Measurements from ENCODE around the gene BNC2.

Gene BNC2

GRCh38 chr9:16815079-16815478, 55.4 kb downstream of the BNC2 start:
- DNase-seq = peak in 1 of 2 experiments; percentile 56

GRCh38 chr9:16813838-16814237, 56.6 kb downstream of the BNC2 start:
- DNase-seq = no peak

- peak in 1 of 2 experiments; percentile 6 for DNase-seq
Measured at GRCh38 chr9:16811987-16812685, 58.3 kb downstream of the BNC2 start.

- DNase-seq = no peak
Measured at GRCh38 chr9:16809912-16810610, 60.4 kb downstream of the BNC2 start.

GRCh38 chr9:16806674-16807073, 63.8 kb downstream of the BNC2 start:
- no peak for DNase-seq

- no peak for DNase-seq
Measured at GRCh38 chr9:16803648-16804047, 66.8 kb downstream of the BNC2 start.

- DNase-seq = no peak
Measured at GRCh38 chr9:16801871-16802466, 68.5 kb downstream of the BNC2 start.

- DNase-seq = no peak
Measured at GRCh38 chr9:16796304-16796825, 74.1 kb downstream of the BNC2 start.

GRCh38 chr9:16794871-16795639, 75.4 kb downstream of the BNC2 start:
- DNase-seq = no peak

GRCh38 chr9:16794103-16794502, 76.4 kb downstream of the BNC2 start:
- DNase-seq = no peak

GRCh38 chr9:16787724-16788123, 82.7 kb downstream of the BNC2 start:
- no peak for DNase-seq

- no peak for DNase-seq
Measured at GRCh38 chr9:16784002-16784401, 86.5 kb downstream of the BNC2 start.

GRCh38 chr9:16782490-16782889, 88.0 kb downstream of the BNC2 start:
- DNase-seq = no peak

GRCh38 chr9:16775330-16775729, 95.1 kb downstream of the BNC2 start:
- no peak for DNase-seq

GRCh38 chr9:16773617-16774016, 96.9 kb downstream of the BNC2 start:
- no peak for DNase-seq

- no peak for DNase-seq
Measured at GRCh38 chr9:16773116-16773515, 97.4 kb downstream of the BNC2 start.

- no peak for DNase-seq
Measured at GRCh38 chr9:16771356-16771755, 99.1 kb downstream of the BNC2 start.

- DNase-seq = no peak
Measured at GRCh38 chr9:16769291-16769690, 101.2 kb downstream of the BNC2 start.

GRCh38 chr9:16768816-16769215, 101.7 kb downstream of the BNC2 start:
- DNase-seq = no peak

- no peak for DNase-seq
Measured at GRCh38 chr9:16767366-16767765, 103.1 kb downstream of the BNC2 start.

GRCh38 chr9:16763946-16764345, 106.5 kb downstream of the BNC2 start:
- no peak for DNase-seq

- peak; percentile 29 to 63 for DNase-seq
Measured at GRCh38 chr9:16755467-16756160, 114.9 kb downstream of the BNC2 start.

- no peak for DNase-seq
Measured at GRCh38 chr9:16754662-16755061, 115.8 kb downstream of the BNC2 start.
